H1 (cell line): ENCODE results near the gene PIF1. TPM values are rescaled to one million over a fixed set of nuclear protein-coding genes. Genes with fewer than 3 reads are reported as not detected.

ENCODE experiments used
- CTCF ChIA-PET: fragments of 300-600 bp; sonication (Branson Sonifier 250); formaldehyde crosslinking; loops from one replicate; lab custom pipeline; 2021; ENCODE audit not compliant: partially characterized antibody; lab: Charles Lee
- POLR2A ChIA-PET: fragments of 300-600 bp; sonication (Branson Sonifier 250); formaldehyde crosslinking; loops from one replicate; lab custom pipeline; 2021; ENCODE audit warnings: inconsistent platforms; ENCODE audit not compliant: partially characterized antibody; lab: Charles Lee
- DNase-seq, 2 experiments: peaks; one replicate each; pipeline versions ENCODE4 v3.0.0 to v3.0.0-alpha.2; 2010 to 2022; ENCODE audit warnings: low spot score in 2 of 2, low read depth in 1 of 2, mixed read lengths in 1 of 2
- FAIRE-seq: peaks from 2 replicates; lab custom pipeline; 2011; peaks lifted over from hg19 to GRCh38; lab: Jason Lieb, UNC
- H2AFZ ChIP-seq: 2 replicates; pipeline ENCODE4 v1.8.1; 2012; ENCODE audit warnings: low read length, inconsistent platforms
- H2AK5ac ChIP-seq: 2 replicates; pipeline ENCODE4 v1.6.1; 2013; ENCODE audit warnings: low read depth, low read length
- H2BK120ac ChIP-seq: replicated peaks from 2 replicates; pipeline ENCODE3; 2013; ENCODE audit warnings: low read depth, low read length, inconsistent platforms
- H2BK12ac ChIP-seq: 2 replicates; pipeline ENCODE4 v1.6.1; 2013; ENCODE audit warnings: low read depth, low read length
- H2BK15ac ChIP-seq: 2 replicates; pipeline ENCODE4 v1.6.1; 2013; ENCODE audit warnings: low read length
- H2BK20ac ChIP-seq: 2 replicates; pipeline ENCODE4 v1.6.1; 2013; ENCODE audit warnings: low read length
- H2BK5ac ChIP-seq: 2 replicates; pipeline ENCODE4 v1.6.1; 2013; ENCODE audit warnings: low read depth, low read length
- H3K14ac ChIP-seq: 2 replicates; pipeline ENCODE4 v1.6.1; 2013; ENCODE audit warnings: inconsistent platforms; ENCODE audit not compliant: insufficient read length
- H3K18ac ChIP-seq: 2 replicates; pipeline ENCODE4 v1.6.1; 2013; ENCODE audit warnings: low read length; ENCODE audit errors: extremely low read depth
- H3K23ac ChIP-seq: 2 replicates; pipeline ENCODE4 v1.6.1; 2013; ENCODE audit warnings: inconsistent platforms; ENCODE audit not compliant: insufficient read length
- H3K23me2 ChIP-seq: 2 replicates; pipeline ENCODE4 v1.6.1; 2013; ENCODE audit warnings: low read depth, low read length
- H3K27ac ChIP-seq: 2 replicates; pipeline ENCODE4 v1.6.1; 2011; ENCODE audit warnings: low read depth, low read length, inconsistent platforms
- H3K27me3 ChIP-seq, 4 experiments: replicated peaks in 1 of 4; 1 replicate in 1 of 4; 2 replicates in 3 of 4; pipeline versions ENCODE4 v1.6.1 to v1.8.1; 2011 to 2013; ENCODE audit warnings: low read length in 3 of 4, mild to moderate bottlenecking in 3 of 4, inconsistent platforms in 2 of 4, mixed read lengths in 2 of 4, moderate library complexity in 1 of 4; ENCODE audit not compliant: control insufficient read depth in 3 of 4, insufficient read depth in 3 of 4; ENCODE audit errors: extremely low read depth in 1 of 4
- H3K36me3 ChIP-seq, 4 experiments: 2 replicates each; pipeline versions ENCODE4 v1.6.1 to v1.8.1; 2011 to 2013; ENCODE audit warnings: mild to moderate bottlenecking in 4 of 4, low read length in 3 of 4, moderate library complexity in 2 of 4, control low read depth in 1 of 4, inconsistent platforms in 1 of 4; ENCODE audit not compliant: insufficient read depth in 4 of 4, control insufficient read depth in 2 of 4
- H3K4ac ChIP-seq: replicated peaks from 2 replicates; pipeline ENCODE3; 2013; ENCODE audit warnings: low read length, low read depth, mixed read lengths, inconsistent platforms; ENCODE audit not compliant: insufficient read length
- H3K4me1 ChIP-seq, 4 experiments: replicated peaks in 1 of 4; 1 replicate in 1 of 4; 2 replicates in 3 of 4; pipeline versions ENCODE4 v1.6.1 to v1.8.1; 2011 to 2013; ENCODE audit warnings: low read length in 3 of 4, inconsistent platforms in 2 of 4, mixed read lengths in 1 of 4; ENCODE audit not compliant: insufficient read depth in 4 of 4, control insufficient read depth in 3 of 4
- H3K4me2 ChIP-seq, 2 experiments: 2 replicates each; pipeline versions ENCODE4 v1.6.1 to v1.8.1; 2011 to 2013; ENCODE audit warnings: low read depth in 2 of 2, low read length in 2 of 2, control low read depth in 1 of 2, inconsistent platforms in 1 of 2, mild to moderate bottlenecking in 1 of 2; ENCODE audit not compliant: insufficient read depth in 1 of 2
- H3K4me3 ChIP-seq, 4 experiments: fragments of 200-600, 300-600 bp in 1 of 4; sonication (generic), shearing (Covaris generic), sonication (Bioruptor Twin) in 1 of 4; 2 replicates each; pipeline versions ENCODE4 v1.5.1 to v1.8.1; 2011 to 2016; ENCODE audit warnings: low read length in 4 of 4, low read depth in 3 of 4, control low read depth in 2 of 4, inconsistent platforms in 2 of 4, mild to moderate bottlenecking in 2 of 4, mixed read lengths in 1 of 4, moderate library complexity in 1 of 4; ENCODE audit not compliant: insufficient read depth in 2 of 4; ENCODE audit errors: extremely low read depth in 1 of 4
- H3K56ac ChIP-seq: replicated peaks from 2 replicates; pipeline ENCODE3; 2013; ENCODE audit warnings: low read depth, mild to moderate bottlenecking, mixed read lengths, low read length, inconsistent platforms; ENCODE audit not compliant: insufficient read length
- H3K79me1 ChIP-seq: 2 replicates; pipeline ENCODE4 v1.6.1; 2013; ENCODE audit warnings: low read depth, low read length, control low read depth
- H3K79me2 ChIP-seq, 2 experiments: 2 replicates each; pipeline versions ENCODE4 v1.6.1 to v1.8.1; 2012 to 2013; ENCODE audit warnings: low read length in 2 of 2, mild to moderate bottlenecking in 2 of 2, inconsistent platforms in 1 of 2; ENCODE audit not compliant: insufficient read depth in 2 of 2, control insufficient read depth in 1 of 2
- H3K9ac ChIP-seq, 4 experiments: replicated peaks in 1 of 4; 1 replicate in 1 of 4; 2 replicates in 3 of 4; pipeline versions ENCODE4 v1.6.1 to v1.8.1; 2011 to 2013; ENCODE audit warnings: low read depth in 3 of 4, low read length in 3 of 4, control low read depth in 2 of 4, mild to moderate bottlenecking in 2 of 4, moderate library complexity in 2 of 4, inconsistent platforms in 1 of 4; ENCODE audit errors: extremely low read depth in 1 of 4
- H3K9me3 ChIP-seq, 2 experiments: 2 replicates each; pipeline versions ENCODE4 v1.6.1 to v1.8.1; 2012 to 2013; ENCODE audit warnings: mild to moderate bottlenecking in 2 of 2, moderate library complexity in 2 of 2, control low read depth in 1 of 2, inconsistent platforms in 1 of 2, low read depth in 1 of 2, low read length in 1 of 2, mixed read lengths in 1 of 2; ENCODE audit not compliant: insufficient read depth in 2 of 2
- H4K20me1 ChIP-seq, 2 experiments: replicated peaks in 1 of 2; 2 replicates each; pipeline versions ENCODE3 to v1.8.1; 2011 to 2013; ENCODE audit warnings: inconsistent platforms in 2 of 2, low read length in 2 of 2, mild to moderate bottlenecking in 1 of 2; ENCODE audit not compliant: insufficient read depth in 2 of 2, control insufficient read depth in 1 of 2
- H4K5ac ChIP-seq: 2 replicates; pipeline ENCODE4 v1.6.1; 2013; ENCODE audit warnings: low read length, low read depth, mixed read lengths, inconsistent platforms; ENCODE audit not compliant: insufficient read length
- H4K8ac ChIP-seq: 2 replicates; pipeline ENCODE4 v1.8.0; 2013; ENCODE audit warnings: mild to moderate bottlenecking, moderate library complexity, low read length, inconsistent platforms; ENCODE audit not compliant: insufficient read depth; ENCODE audit errors: extremely low read depth
- H4K91ac ChIP-seq: replicated peaks from 2 replicates; pipeline ENCODE3; 2013; ENCODE audit warnings: low read length, mixed read lengths, inconsistent platforms; ENCODE audit not compliant: insufficient read length
- BCL11A ChIP-seq, 2 experiments: IDR thresholded peaks; one replicate each; pipeline ENCODE4 v1.6.1; 2011; ENCODE audit warnings: low read depth in 2 of 2, low read length in 2 of 2, mild to moderate bottlenecking in 2 of 2
- CEBPB ChIP-seq: IDR thresholded peaks from 2 replicates; pipeline ENCODE4 v1.6.1; 2012; ENCODE audit warnings: low read depth, low read length
- CHD2 ChIP-seq: IDR thresholded peaks from 2 replicates; pipeline ENCODE4 v1.6.1; 2012; ENCODE audit warnings: low read length, improper control_type of control experiment
- HDAC6 ChIP-seq: IDR thresholded peaks from one replicate; pipeline ENCODE4 v1.7.1; 2012; ENCODE audit warnings: low read depth, mild to moderate bottlenecking, inconsistent platforms, low read length, moderate library complexity
- RNF2 ChIP-seq: fragments of 200-900, 300-1000 bp; sonication (generic); IDR thresholded peaks from 2 replicates; pipeline ENCODE4 v1.7.1; 2016; ENCODE audit warnings: borderline replicate concordance, low read depth, mild to moderate bottlenecking, antibody characterized with exemption, low read length; ENCODE audit not compliant: poor library complexity, severe bottlenecking; ENCODE audit errors: missing control alignments
- TAF1 ChIP-seq: IDR thresholded peaks from 2 replicates; pipeline ENCODE4 v1.6.1; 2011; ENCODE audit warnings: mild to moderate bottlenecking, low read depth, low read length
- WGBS, 2 experiments: shearing (Covaris generic) in 1 of 2; methylation state at CpG; one replicate each; pipeline versions ENCODE4 v1.1.6 to v1.1.7; 2013 to 2015; ENCODE audit warnings: low lambda C conversion rate in 2 of 2, mixed read lengths in 2 of 2, inconsistent platforms in 1 of 2, low coverage in 1 of 2, missing lambda C conversion rate in 1 of 2; ENCODE audit not compliant: insufficient replicate concordance in 2 of 2, insufficient coverage in 1 of 2, insufficient read length in 1 of 2; ENCODE audit errors: extremely low coverage in 1 of 2, missing lambda C conversion rate in 1 of 2; 5-methylcytosine and 5-hydroxymethylcytosine counted together
- polyA plus RNA-seq, 7 experiments: library from polyadenylated mRNA; depleted of rRNA in 3 of 7; stranded (reverse) in 5 of 7; unstranded in 2 of 7; fragments of >200 nt in 5 of 7; fragments of 200-250 nt in 2 of 7; gene quantifications; 1 replicate in 5 of 7; 2 replicates in 1 of 7; 4 replicates in 1 of 7; pipeline versions ENCODE4 v1.2.1 to v1.2.3, GENCODE V29; 2011 to 2013; ENCODE audit warnings: missing spikeins in 2 of 7, mixed read lengths in 2 of 7
- total RNA-seq: library from RNA; stranded (reverse); fragmentation: NEBNext Ultra II Directional; extraction: Animal tissue kit (Norgen Biotek cat#: 25700); gene quantifications from 2 replicates; pipeline ENCODE4 v1.2.1, GENCODE V29; 2021

Gene PIF1
- total and polyA plus RNA-seq, 2 of the 8 experiments (the other 6 are each of a cell fraction or from before 2014, with no cell fraction given) = 73.3 to 138 TPM

- H2BK12ac ChIP-seq = peak overlapping the region; percentile 78; the same call in 1 of the 2 replicates
- H3K36me3 ChIP-seq = no peaks in the 10 kb centered on the region
- no peak overlapping the region for H4K5ac ChIP-seq
- no peak overlapping the region for H2AFZ ChIP-seq
- no peak overlapping the region for H4K91ac ChIP-seq
- H2BK15ac ChIP-seq = peak overlapping the region; percentile 22; the same call in 1 of the 2 replicates
- no peak overlapping the region for H3K14ac ChIP-seq
- peak overlapping the region in 1 of 2 experiments; percentile 31; a peak in 2 of 4 replicates for H3K4me2 ChIP-seq
- H3K9me3 ChIP-seq = no peaks in the 10 kb centered on the region
- no peak for DNase-seq
- H3K18ac ChIP-seq = peak overlapping the region; percentile 11; the same call in 1 of the 2 replicates
- TF ChIP-seq TAF1 = no peak
- TF ChIP-seq CHD2 = no peak
- no peak for TF ChIP-seq RNF2
- TF ChIP-seq CEBPB = no peak
- no peak for TF ChIP-seq BCL11A (IDR thresholded peaks at IDR 0.05; ENCODE audit: low read depth in 2 of 2, low read length in 2 of 2)
- TF ChIP-seq HDAC6 = no peak
- H2BK5ac ChIP-seq = peak overlapping the region; percentile 6; the same call in 1 of the 2 replicates
- no peak overlapping the region; the same call in 1 of the 2 replicates for H2AK5ac ChIP-seq
- H3K23ac ChIP-seq = no peak overlapping the region
- no peaks in the 10 kb centered on the region for H4K20me1 ChIP-seq
- H3K79me2 ChIP-seq = peaks cover 10 to 31% of the 10 kb centered on the region in 2 experiments
- peak; percentile 24 for FAIRE-seq
- H3K56ac ChIP-seq = no peak overlapping the region
- peaks cover 3% of the 10 kb centered on the region; the same call in 1 of the 2 replicates for H3K23me2 ChIP-seq
- ChIA-PET CTCF (interaction anchor here (0.6 to 10.7 kb wide), 11 partner anchors 10 to 84 kb away, joined by 3 to 129 read pairs (median 4); no protein-coding TSS in a partner anchor), POLR2A (interaction anchor here (0.5 to 25.1 kb wide), 10 partner anchors 13 to 80 kb away, joined by 3 to 748 read pairs (median 4); no protein-coding TSS in a partner anchor)
- H3K4me3 ChIP-seq = no peak overlapping the region
- no peak overlapping the region for H3K27ac ChIP-seq
- WGBS, 2 experiments = 38% methylated on average over 2 of the region's 2 CpGs; no CpG with 5 or more reads in 1 of the 2 experiments
- no peak overlapping the region for H4K8ac ChIP-seq
- no peak overlapping the region for H2BK120ac ChIP-seq
- no peak overlapping the region for H3K9ac ChIP-seq
- H3K27me3 ChIP-seq = no peaks in the 10 kb centered on the region
- no peak overlapping the region; the same call in 1 of the 2 replicates for H2BK20ac ChIP-seq
- H3K4me1 ChIP-seq = peaks cover 8 to 22% (median 16%) of the 10 kb centered on the region in 4 experiments
- peak overlapping the region; percentile 61 for H3K4ac ChIP-seq
- no peaks in the 10 kb centered on the region for H3K79me1 ChIP-seq
These were observed 46.4 kb downstream of the PIF1 start for GRCh38 chr15:64779024-64779423.
